GM21367 (cell line): ENCODE data around the gene CD40.

ENCODE experiments used
- ATAC-seq: cut with Tn5 transposase; IDR thresholded peaks from one replicate; pipeline ENCODE4 v1.9.1; 2021; ENCODE audit not compliant: unreplicated experiment

Gene CD40

GRCh38 chr20:46122516-46123481, 4.7 kb downstream of the CD40 start:
- no peak for ATAC-seq

- no peak for ATAC-seq
These were observed 5.5 kb downstream of the CD40 start for GRCh38 chr20:46123482-46124245.

- no peak for ATAC-seq
These were observed 8.4 kb downstream of the CD40 start for GRCh38 chr20:46126440-46127056.

GRCh38 chr20:46127396-46128010, 9.4 kb downstream of the CD40 start:
- no peak for ATAC-seq

GRCh38 chr20:46128310-46129151, 10.4 kb downstream of the CD40 start:
- no peak for ATAC-seq

GRCh38 chr20:46129955-46130481, 11.9 kb downstream of the CD40 start:
- no peak for ATAC-seq

GRCh38 chr20:46130534-46130933, 12.4 kb downstream of the CD40 start:
- ATAC-seq = no peak

GRCh38 chr20:46131396-46131795, 13.3 kb downstream of the CD40 start:
- no peak for ATAC-seq

- ATAC-seq = no peak
These were observed 14.6 kb downstream of the CD40 start for GRCh38 chr20:46132705-46133120.

- ATAC-seq = no peak
These were observed 16.0 kb downstream of the CD40 start for GRCh38 chr20:46133886-46134654.

GRCh38 chr20:46134716-46135115, 16.6 kb downstream of the CD40 start:
- ATAC-seq = no peak

- ATAC-seq = no peak
These were observed 17.9 kb downstream of the CD40 start for GRCh38 chr20:46135856-46136633.

- no peak for ATAC-seq
These were observed 19.7 kb downstream of the CD40 start for GRCh38 chr20:46137816-46138215.

- no peak for ATAC-seq
These were observed 21.3 kb downstream of the CD40 start for GRCh38 chr20:46139266-46139889.

GRCh38 chr20:46139908-46140482, 21.9 kb downstream of the CD40 start:
- ATAC-seq = no peak

- ATAC-seq = no peak
These were observed 24.0 kb downstream of the CD40 start for GRCh38 chr20:46142124-46142523.

GRCh38 chr20:46144432-46145025, 26.4 kb downstream of the CD40 start:
- no peak for ATAC-seq
